ENCODE measurements around the gene DIPK1A.

- no peak for TF ChIP-seq EZH2 (IDR thresholded peaks at IDR 0.05; ENCODE audit: low read length, unreplicated experiment)
- TF ChIP-seq CTCF (conservative IDR thresholded peaks at IDR 0.05; ENCODE audit: low read depth, low read length) = no peak
- TF ChIP-seq EZH2phosphoT487 (IDR thresholded peaks at IDR 0.05; ENCODE audit: borderline replicate concordance, low read length) = no peak
Observed at GRCh38 chr1:92993581-92993980, 32.3 kb upstream of the DIPK1A start.
